Parathyroid adenoma (tissue), 2 donors: ENCODE measurements around the gene DSN1.
A peak's percentile ranks its signal among the peaks of the same experiment; 100 is the strongest.

Experiments
- H2AFZ ChIP-seq: fragments of 300-600 bp; sonication (generic); one replicate; pipeline ENCODE4 v1.7.0; 2017; ENCODE audit warnings: antibody characterized with exemption, mild to moderate bottlenecking
- H3K27ac ChIP-seq: fragments of 300-600 bp; sonication (generic); one replicate; pipeline ENCODE4 v1.7.0; 2017
- H3K27me3 ChIP-seq: fragments of 300-600 bp; sonication (generic); one replicate; pipeline ENCODE4 v1.7.0; 2017; ENCODE audit warnings: low read length; ENCODE audit not compliant: control insufficient read depth, insufficient read depth
- H3K36me3 ChIP-seq: fragments of 300-600 bp; sonication (generic); one replicate; pipeline ENCODE4 v1.7.0; 2017; ENCODE audit warnings: low read length; ENCODE audit not compliant: control insufficient read depth, insufficient read depth
- H3K4me1 ChIP-seq: fragments of 300-600 bp; sonication (generic); one replicate; pipeline ENCODE4 v1.7.0; 2017; ENCODE audit warnings: control low read depth
- H3K4me2 ChIP-seq: fragments of 300-600 bp; sonication (generic); one replicate; pipeline ENCODE4 v1.7.0; 2017; ENCODE audit warnings: low read length
- H3K4me3 ChIP-seq: fragments of 300-600 bp; sonication (generic); one replicate; pipeline ENCODE4 v1.7.0; 2017; ENCODE audit warnings: low read depth, low read length
- H3K79me2 ChIP-seq: fragments of 300-600 bp; sonication (generic); one replicate; pipeline ENCODE4 v1.7.0; 2017; ENCODE audit warnings: control low read depth
- H3K9ac ChIP-seq: fragments of 300-600 bp; sonication (generic); one replicate; pipeline ENCODE4 v1.7.0; 2017; ENCODE audit warnings: mild to moderate bottlenecking
- H3K9me3 ChIP-seq: fragments of 300-600 bp; sonication (generic); one replicate; pipeline ENCODE4 v1.7.0; 2017; ENCODE audit warnings: low read length; ENCODE audit not compliant: control insufficient read depth
- CTCF ChIP-seq: fragments of 300-600 bp; sonication (generic); IDR thresholded peaks from one replicate; pipeline ENCODE4 v1.7.0; 2017; ENCODE audit warnings: antibody characterized with exemption, mild to moderate bottlenecking
- donor health status: primary hyperparathyroidism.

Gene DSN1

GRCh38 chr20:36785308-36785707 lies 11.7 kb upstream of the DSN1 start:
- H3K27me3 ChIP-seq = no peaks in the 10 kb centered on the region
- H3K79me2 ChIP-seq = no peaks in the 10 kb centered on the region
- H2AFZ ChIP-seq = no peak overlapping the region
- H3K9me3 ChIP-seq = no peaks in the 10 kb centered on the region
- TF ChIP-seq CTCF = no peak
- no peak overlapping the region for H3K9ac ChIP-seq
- no peaks in the 10 kb centered on the region for H3K36me3 ChIP-seq
- H3K4me1 ChIP-seq = no peaks in the 10 kb centered on the region
- no peak overlapping the region for H3K4me3 ChIP-seq
- H3K27ac ChIP-seq = no peak overlapping the region
- no peak overlapping the region for H3K4me2 ChIP-seq

GRCh38 chr20:36784900-36785299 lies 11.3 kb upstream of the DSN1 start:
- H3K79me2 ChIP-seq = no peaks in the 10 kb centered on the region
- H3K27me3 ChIP-seq = no peaks in the 10 kb centered on the region
- H3K4me1 ChIP-seq = no peaks in the 10 kb centered on the region
- no peak overlapping the region for H3K27ac ChIP-seq
- H3K9me3 ChIP-seq = no peaks in the 10 kb centered on the region
- H2AFZ ChIP-seq = no peak overlapping the region
- H3K4me3 ChIP-seq = no peak overlapping the region
- H3K9ac ChIP-seq = no peak overlapping the region
- H3K4me2 ChIP-seq = no peak overlapping the region
- TF ChIP-seq CTCF = no peak
- H3K36me3 ChIP-seq = no peaks in the 10 kb centered on the region

- Histone ChIP-seq H3K79me2 (no peaks in the 10 kb centered on the region), H3K4me2 (no peak overlapping the region), H3K4me3 (no peak overlapping the region), H3K27ac (no peak overlapping the region), H3K27me3 (no peaks in the 10 kb centered on the region), H3K36me3 (no peaks in the 10 kb centered on the region), H3K9ac (no peak overlapping the region), H3K4me1 (no peaks in the 10 kb centered on the region), H3K9me3 (no peaks in the 10 kb centered on the region), H2AFZ (no peak overlapping the region)
- no peak for TF ChIP-seq CTCF
Observed at GRCh38 chr20:36784116-36784515, 10.6 kb upstream of the DSN1 start.

GRCh38 chr20:36779656-36780025 lies 6.1 kb upstream of the DSN1 start:
- no peak overlapping the region for H3K9ac ChIP-seq
- H2AFZ ChIP-seq = no peak overlapping the region
- H3K27me3 ChIP-seq = no peaks in the 10 kb centered on the region
- peak overlapping the region; percentile 33 for H3K27ac ChIP-seq
- no peak for TF ChIP-seq CTCF
- no peaks in the 10 kb centered on the region for H3K9me3 ChIP-seq
- H3K4me1 ChIP-seq = no peaks in the 10 kb centered on the region
- H3K79me2 ChIP-seq = no peaks in the 10 kb centered on the region
- no peaks in the 10 kb centered on the region for H3K36me3 ChIP-seq
- no peak overlapping the region for H3K4me3 ChIP-seq
- H3K4me2 ChIP-seq = no peak overlapping the region

- no peak for TF ChIP-seq CTCF
- Histone ChIP-seq H3K27ac (peak overlapping the region; percentile 20), H3K9ac (no peak overlapping the region)
Observed at GRCh38 chr20:36778831-36779655, 5.5 kb upstream of the DSN1 start.

More at GRCh38 chr20:36778831-36779655, 5.5 kb upstream of the DSN1 start:
- no peak overlapping the region for H2AFZ ChIP-seq
- no peaks in the 10 kb centered on the region for H3K9me3 ChIP-seq
- no peak overlapping the region for H3K4me3 ChIP-seq
- no peak overlapping the region for H3K4me2 ChIP-seq
- no peaks in the 10 kb centered on the region for H3K27me3 ChIP-seq
- H3K79me2 ChIP-seq = peaks cover 2% of the 10 kb centered on the region
- no peaks in the 10 kb centered on the region for H3K36me3 ChIP-seq
- peaks cover 3% of the 10 kb centered on the region for H3K4me1 ChIP-seq
